H1 (cell line): Measurements from ENCODE around the gene VWA7. TPM values are rescaled to one million over a fixed set of nuclear protein-coding genes. Genes with fewer than 3 reads are reported as not detected.

Experiments
- CREB1 ChIP-seq: IDR thresholded peaks from 2 replicates; pipeline ENCODE4 v1.6.1; 2012; ENCODE audit warnings: inconsistent platforms
- POLR2A ChIP-seq, 2 experiments: IDR thresholded peaks; 1 replicate in 1 of 2; 2 replicates in 1 of 2; pipeline ENCODE4 v1.6.1; 2011; ENCODE audit warnings: low read depth in 2 of 2, low read length in 2 of 2, mild to moderate bottlenecking in 2 of 2; ENCODE audit errors: control extremely low read depth in 1 of 2
- RFX5 ChIP-seq: IDR thresholded peaks from 2 replicates; pipeline ENCODE4 v1.6.1; 2011; ENCODE audit warnings: low read depth, low read length, improper control_type of control experiment, borderline replicate concordance
- RNF2 ChIP-seq: fragments of 200-900, 300-1000 bp; sonication (generic); IDR thresholded peaks from 2 replicates; pipeline ENCODE4 v1.7.1; 2016; ENCODE audit warnings: borderline replicate concordance, low read depth, mild to moderate bottlenecking, antibody characterized with exemption, low read length; ENCODE audit not compliant: poor library complexity, severe bottlenecking; ENCODE audit errors: missing control alignments
- SUZ12 ChIP-seq: fragments of 200-600 bp; sonication (generic); IDR thresholded peaks from 2 replicates; pipeline ENCODE4 v1.6.1; 2012; ENCODE audit warnings: mild to moderate bottlenecking, inconsistent platforms, low read length, moderate library complexity, mixed read lengths
- TAF1 ChIP-seq: IDR thresholded peaks from 2 replicates; pipeline ENCODE4 v1.6.1; 2011; ENCODE audit warnings: mild to moderate bottlenecking, low read depth, low read length
- polyA plus RNA-seq, 7 experiments: library from polyadenylated mRNA; depleted of rRNA in 3 of 7; stranded (reverse) in 5 of 7; unstranded in 2 of 7; fragments of >200 nt in 5 of 7; fragments of 200-250 nt in 2 of 7; gene quantifications; 1 replicate in 5 of 7; 2 replicates in 1 of 7; 4 replicates in 1 of 7; pipeline versions ENCODE4 v1.2.1 to v1.2.3, GENCODE V29; 2011 to 2013; ENCODE audit warnings: missing spikeins in 2 of 7, mixed read lengths in 2 of 7
- total RNA-seq: library from RNA; stranded (reverse); fragmentation: NEBNext Ultra II Directional; extraction: Animal tissue kit (Norgen Biotek cat#: 25700); gene quantifications from 2 replicates; pipeline ENCODE4 v1.2.1, GENCODE V29; 2021

The VWA7 gene
- total and polyA plus RNA-seq, 2 of the 8 experiments (the other 6 are each of a cell fraction or from before 2014, with no cell fraction given) = 0.82 to 2.1 TPM

DNA sequence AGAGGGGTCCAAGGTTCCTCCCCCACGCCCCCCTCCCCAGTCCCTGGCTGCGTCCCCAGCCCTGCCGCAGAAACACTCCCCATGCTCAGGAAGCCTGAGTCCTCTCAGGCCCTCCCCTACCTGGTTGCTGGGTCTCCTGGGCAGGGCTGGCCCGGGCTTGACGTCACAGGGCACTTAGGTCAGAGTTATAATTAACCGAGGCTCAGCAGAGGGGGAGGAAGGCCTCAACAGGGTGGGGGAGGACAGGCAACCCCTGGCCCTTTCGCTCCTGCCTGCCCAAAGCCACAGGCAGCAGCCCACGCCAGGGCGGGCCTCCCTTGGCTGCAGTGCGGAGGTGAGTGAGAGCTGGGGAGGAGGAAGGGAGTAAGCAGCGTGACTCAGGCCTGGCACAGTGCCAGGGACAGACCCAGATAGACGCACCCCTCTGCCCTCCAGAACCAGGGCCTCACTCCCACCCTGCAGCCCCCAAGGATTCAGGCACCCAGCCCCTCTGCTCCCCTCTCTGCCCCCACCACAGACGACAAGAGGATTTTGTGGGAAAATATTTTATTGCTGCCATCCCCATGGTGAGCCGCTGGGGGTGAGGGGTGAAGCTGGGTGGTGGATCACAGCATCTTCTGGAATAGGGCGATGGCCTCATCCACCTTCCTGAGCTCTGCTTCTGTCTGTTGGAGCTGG, at the start of gene VWA7 (continued):
- TF ChIP-seq RNF2 (no peak), TAF1 (no peak), POLR2A (IDR thresholded peaks at IDR 0.05; ENCODE audit: control extremely low read depth in 1 of 2, low read depth in 2 of 2, low read length in 2 of 2) (0 out of 3 replicates have a peak, but pooled peaks of 1 of the 2 experiments have one; percentile 19), RFX5 (no peak), CREB1 (peak; percentile 54), SUZ12 (no peak)
